CD4-positive, alpha-beta T cell treated with Interleukin-10 for 1 hour (primary cell): ENCODE data around the gene PCDHA1.
"Not testable (repeated sequence)": the region's sequence is repeated elsewhere in the genome, so short reads cannot be mapped to it uniquely, and the experiment has no call there.

Experiments
- DNase-seq: peaks from one replicate; pipeline ENCODE4 v3.0.0-alpha.2; 2020

The PCDHA1 gene

DNA sequence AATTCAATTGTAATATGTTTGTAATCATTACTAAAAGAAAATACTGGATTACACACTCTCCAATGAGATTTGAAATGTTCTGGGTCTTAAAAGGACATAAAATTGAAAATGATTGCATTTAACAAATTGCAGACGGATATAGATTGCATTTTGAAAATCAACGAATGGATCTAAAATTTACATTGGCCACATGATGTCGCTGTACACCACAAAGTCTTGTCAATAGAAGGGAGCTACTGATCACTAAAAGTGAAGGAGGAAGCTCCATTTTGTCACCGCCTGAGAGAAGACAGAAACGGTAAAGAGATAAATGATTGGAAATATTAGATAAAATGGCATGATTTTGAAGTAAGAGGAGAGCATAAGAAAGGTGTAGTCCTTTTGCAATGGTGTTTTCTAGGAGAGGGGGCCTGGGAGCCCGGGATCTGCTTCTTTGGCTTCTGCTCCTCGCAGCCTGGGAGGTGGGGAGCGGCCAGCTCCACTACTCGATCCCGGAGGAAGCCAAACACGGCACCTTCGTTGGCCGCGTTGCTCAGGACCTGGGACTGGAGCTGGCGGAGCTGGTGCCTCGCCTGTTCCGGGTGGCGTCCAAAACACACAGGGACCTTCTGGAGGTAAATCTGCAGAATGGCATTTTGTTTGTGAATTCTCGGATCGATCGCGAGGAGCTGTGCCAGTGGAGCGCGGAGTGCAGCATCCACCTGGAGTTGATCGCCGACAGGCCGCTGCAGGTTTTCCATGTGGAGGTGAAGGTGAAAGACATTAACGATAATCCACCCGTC is at the start of gene PCDHA1:
Gene PCDHA1 (plus strand): TSS at position 236 of the 782 bp plus-strand sequence.
- no peak for DNase-seq

DNA sequence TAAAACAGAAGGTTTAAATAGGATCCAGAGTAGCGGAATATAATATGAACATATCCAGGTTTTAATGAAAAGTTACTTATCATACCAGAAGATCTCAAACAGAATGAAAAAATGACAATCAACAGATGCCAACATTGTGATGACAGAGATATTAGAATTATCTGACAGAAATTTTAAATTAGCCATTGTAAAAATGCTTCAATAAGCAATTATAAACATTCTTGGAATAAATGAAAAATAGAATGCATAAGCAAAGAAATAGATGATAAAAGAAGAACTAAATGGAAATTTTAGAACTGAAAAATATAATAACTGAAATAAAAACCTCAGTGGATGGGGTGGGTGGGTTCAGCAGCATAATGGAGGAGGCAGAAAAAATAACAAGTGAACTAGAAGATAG is 48.5 kb upstream of the PCDHA1 start:
- no peak for DNase-seq

DNA sequence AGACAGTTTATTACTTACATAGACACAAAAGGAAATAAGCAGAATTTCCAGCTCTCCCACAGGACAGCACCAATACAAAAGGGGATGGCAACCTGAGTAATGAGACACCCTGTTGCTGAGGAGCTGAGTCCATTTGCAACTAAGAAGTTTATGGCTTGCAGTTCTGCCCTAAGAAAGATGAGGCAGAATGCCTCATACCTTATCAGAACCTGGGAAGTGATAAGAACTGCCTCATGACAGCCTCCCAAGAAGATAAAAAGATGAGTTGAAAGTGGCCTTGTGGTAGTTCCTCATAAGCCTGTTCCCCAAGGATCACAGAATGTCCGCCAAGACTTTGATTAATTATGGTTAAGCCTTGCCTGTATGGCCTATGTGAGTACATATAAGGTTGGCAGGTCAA is 44.0 kb upstream of the PCDHA1 start:
- no peak for DNase-seq

DNA sequence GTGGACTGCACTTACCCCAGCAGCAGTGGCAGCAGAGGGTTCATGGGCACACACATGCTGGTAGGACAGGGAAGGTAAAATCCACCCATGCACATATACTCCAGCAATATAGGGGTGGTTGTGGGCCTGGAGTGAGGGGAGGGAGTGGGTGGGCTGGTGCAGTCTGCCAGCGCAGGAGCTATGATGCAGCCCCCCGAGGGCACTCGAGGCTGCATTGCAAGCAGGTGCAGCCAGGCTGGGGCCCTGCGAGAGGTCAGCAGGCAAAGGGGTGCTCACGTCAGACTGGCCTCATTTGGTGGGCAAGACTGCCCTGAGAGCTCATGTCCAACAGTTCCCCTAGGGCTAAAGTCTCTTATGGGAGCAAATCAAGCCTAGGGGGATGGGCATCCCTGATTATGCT is 32.4 kb upstream of the PCDHA1 start:
- no peak for DNase-seq

DNA sequence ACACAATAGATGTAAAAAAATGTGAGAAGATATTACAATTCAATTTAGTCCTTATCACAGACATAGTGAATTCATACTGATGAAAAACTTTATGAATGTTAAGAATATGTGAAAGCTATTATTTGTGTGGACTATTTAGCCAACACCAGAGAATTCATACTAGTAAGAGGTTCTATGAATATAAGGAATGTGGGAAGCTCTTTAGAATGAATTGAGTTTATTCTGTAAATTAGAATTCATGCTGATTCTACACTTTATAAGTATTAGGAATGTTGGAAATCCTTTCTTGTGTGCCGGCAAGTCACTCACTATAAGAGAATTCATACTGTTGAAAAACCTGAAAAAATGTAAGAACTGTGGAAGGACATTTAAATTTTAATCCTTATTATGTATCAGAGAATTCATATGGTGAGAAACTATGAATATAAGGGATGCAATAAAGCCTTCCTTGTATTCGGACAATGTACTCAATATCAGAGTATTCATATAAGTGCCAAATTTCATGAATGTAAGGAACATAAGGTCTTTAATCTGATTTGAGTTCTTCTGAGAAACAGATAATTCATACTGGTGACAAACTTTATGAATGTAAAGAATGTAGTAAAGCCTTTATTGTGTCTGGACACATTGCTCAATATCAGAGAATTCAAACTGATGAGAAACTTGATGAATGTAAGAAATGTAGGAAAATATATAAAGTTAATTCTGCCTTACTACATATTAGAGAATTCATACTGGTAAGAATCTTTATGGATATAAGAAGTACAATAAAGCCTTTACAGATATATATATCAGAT is 21.6 kb upstream of the PCDHA1 start:
- DNase-seq, result no peak

DNA sequence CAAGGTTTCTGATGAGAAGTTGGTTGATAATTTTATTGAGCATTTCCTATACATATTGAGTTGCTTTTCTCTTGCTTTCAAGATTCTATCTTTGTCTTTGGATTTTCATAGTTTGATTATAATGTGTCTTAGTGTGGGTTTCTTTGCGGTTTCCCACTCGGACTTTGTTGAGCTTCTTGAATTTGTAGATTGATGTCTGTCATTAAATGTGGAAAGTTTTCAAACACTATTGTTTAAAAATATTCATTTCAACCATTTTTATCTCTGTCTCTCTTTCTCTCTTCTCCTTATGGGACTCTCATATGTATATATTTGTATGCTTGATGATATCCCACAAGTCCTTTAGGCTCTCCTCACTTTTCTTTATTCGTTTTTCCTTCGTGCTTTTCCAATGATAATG is 18.5 kb upstream of the PCDHA1 start:
- no peak for DNase-seq

DNA sequence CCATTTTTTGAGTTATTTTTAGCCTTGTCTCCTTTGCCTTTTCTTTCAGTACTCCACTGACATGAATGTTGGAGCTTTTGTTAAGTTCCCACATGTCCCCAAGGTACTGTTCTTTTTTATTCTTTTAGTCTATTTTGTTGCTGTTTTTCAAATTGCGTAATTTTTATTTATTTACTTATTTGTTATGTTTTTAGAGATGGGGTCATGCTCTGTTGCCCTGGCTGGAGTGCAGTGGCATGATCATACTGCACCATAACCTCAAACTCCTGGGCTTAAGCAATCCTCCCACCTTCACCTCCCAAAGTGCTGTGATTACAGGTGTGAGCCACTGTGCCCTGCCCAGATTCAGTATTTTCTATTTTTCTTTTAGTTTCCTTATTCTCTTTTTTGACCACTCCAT is 5.4 kb upstream of the PCDHA1 start:
- no peak for DNase-seq

DNA sequence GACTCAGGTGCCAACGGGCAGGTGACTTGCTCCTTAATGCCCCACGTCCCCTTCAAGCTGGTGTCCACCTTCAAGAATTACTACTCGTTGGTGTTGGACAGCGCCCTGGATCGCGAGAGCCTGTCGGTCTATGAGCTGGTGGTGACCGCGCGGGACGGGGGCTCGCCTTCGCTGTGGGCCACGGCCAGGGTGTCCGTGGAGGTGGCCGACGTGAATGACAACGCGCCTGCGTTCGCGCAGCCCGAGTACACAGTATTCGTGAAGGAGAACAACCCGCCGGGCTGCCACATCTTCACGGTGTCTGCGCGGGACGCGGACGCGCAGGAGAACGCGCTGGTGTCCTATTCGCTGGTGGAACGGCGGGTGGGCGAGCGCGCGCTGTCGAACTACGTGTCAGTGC is 1.5 kb downstream of the PCDHA1 start:
- not testable (repeated sequence) for DNase-seq

DNA sequence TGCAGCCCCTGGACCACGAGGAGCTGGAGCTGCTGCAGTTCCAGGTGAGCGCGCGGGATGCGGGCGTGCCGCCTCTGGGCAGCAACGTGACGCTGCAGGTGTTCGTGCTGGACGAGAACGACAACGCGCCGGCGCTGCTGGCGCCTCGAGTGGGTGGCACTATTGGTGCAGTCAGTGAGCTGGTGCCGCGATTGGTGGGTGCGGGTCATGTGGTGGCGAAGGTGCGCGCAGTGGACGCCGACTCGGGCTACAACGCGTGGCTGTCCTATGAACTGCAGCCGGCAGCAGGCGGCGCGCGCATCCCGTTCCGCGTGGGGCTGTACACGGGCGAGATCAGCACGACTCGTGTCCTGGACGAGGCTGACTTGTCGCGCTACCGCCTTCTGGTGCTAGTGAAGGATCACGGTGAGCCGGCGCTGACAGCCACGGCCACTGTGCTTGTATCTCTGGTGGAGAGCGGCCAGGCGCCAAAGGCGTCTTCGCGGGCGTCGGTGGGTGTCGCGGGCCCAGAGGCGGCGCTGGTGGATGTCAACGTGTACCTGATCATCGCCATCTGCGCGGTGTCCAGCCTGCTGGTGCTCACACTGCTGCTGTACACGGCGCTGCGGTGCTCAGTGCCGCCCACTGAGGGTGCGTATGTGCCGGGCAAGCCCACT is 2.0 kb downstream of the PCDHA1 start:
- DNase-seq, result not testable (repeated sequence)

DNA sequence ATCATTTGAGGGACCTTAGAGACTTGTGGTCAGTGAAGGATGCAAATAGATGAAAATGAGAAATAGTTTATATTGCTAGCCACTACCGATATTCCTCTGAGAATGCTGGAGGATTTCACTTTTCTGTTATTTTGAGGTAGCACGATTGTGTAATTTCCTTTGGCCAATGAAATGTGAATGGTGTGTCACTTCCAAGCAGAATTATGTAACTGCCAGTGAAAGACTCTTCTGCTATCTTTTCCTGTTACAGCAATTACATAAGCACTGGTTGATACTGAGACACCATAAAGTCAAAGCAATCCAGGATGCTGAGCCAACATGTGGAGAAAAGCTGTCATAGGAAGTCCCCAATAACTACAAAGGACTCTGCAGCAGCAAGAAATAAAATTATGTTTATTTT is 5.1 kb downstream of the PCDHA1 start:
- no peak for DNase-seq

DNA sequence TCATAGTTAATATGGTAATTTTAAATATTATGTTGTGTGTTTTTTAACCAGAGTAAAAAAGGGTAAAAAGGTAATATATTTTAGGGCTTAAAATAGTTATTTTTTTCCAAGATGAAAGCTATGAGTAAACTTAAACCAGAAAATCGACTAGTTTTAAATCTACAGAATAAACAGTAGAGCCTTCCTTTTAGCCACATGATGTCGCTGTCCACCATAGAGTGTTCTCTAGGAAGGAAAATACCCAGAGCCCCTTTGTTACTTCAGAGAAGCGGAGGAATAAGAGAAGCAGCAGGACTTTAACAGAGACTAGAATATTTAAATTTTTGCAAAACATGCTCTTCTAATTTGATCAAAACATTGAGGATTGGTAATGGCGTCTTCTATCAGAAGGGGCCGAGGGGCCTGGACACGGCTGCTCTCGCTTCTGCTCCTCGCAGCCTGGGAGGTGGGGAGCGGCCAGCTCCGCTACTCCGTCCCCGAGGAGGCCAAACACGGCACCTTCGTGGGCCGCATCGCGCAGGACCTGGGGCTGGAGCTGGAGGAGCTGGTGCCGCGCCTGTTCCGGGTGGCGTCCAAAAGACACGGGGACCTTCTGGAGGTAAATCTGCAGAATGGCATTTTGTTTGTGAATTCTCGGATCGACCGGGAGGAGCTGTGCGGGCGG is 8.8 kb downstream of the PCDHA1 start, which contains the start of gene PCDHA2:
Gene PCDHA2 (plus strand): TSS at position 258 of the 664 bp plus-strand sequence.
- no peak for DNase-seq

DNA sequence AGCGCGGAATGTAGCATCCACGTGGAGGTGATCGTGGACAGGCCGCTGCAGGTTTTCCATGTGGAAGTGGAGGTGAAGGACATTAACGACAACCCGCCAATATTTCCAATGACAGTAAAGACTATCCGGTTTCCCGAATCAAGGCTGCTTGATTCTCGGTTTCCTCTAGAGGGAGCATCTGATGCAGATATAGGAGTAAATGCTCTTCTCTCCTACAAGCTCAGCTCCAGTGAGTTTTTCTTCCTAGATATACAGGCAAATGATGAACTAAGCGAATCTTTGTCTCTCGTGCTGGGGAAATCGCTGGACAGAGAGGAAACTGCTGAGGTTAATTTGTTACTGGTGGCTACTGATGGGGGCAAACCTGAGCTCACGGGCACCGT is 9.3 kb downstream of the PCDHA1 start:
- DNase-seq, result no peak

DNA sequence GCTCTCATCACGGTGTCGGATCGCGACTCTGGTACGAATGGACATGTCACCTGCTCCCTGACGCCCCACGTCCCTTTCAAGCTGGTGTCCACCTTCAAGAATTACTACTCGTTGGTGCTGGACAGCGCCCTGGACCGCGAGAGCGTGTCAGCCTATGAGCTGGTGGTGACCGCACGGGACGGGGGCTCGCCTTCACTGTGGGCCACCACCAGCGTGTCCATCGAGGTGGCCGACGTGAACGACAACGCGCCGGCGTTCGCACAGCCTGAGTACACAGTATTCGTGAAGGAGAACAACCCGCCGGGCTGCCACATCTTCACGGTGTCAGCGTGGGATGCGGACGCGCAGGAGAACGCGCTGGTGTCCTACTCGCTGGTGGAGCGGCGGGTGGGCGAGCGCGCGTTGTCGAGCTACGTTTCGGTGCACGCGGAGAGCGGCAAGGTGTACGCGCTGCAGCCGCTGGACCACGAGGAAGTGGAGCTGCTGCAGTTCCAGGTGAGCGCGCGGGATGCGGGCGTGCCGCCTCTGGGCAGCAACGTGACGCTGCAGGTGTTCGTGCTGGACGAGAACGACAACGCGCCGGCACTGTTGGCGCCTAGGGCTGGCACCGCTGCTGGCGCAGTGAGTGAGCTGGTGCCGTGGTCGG is 10.3 kb downstream of the PCDHA1 start:
- DNase-seq, result not testable (repeated sequence)

DNA sequence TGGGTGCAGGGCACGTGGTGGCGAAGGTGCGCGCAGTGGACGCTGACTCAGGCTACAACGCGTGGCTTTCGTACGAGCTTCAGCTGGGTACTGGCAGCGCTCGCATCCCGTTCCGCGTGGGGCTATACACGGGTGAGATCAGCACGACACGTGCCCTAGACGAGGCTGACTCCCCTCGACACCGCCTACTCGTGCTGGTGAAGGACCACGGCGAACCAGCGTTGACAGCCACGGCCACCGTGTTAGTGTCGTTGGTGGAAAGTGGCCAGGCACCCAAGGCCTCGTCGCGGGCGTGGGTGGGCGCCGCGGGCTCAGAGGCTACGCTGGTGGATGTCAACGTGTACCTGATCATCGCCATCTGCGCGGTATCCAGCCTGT is 10.8 kb downstream of the PCDHA1 start:
- DNase-seq, result no peak

DNA sequence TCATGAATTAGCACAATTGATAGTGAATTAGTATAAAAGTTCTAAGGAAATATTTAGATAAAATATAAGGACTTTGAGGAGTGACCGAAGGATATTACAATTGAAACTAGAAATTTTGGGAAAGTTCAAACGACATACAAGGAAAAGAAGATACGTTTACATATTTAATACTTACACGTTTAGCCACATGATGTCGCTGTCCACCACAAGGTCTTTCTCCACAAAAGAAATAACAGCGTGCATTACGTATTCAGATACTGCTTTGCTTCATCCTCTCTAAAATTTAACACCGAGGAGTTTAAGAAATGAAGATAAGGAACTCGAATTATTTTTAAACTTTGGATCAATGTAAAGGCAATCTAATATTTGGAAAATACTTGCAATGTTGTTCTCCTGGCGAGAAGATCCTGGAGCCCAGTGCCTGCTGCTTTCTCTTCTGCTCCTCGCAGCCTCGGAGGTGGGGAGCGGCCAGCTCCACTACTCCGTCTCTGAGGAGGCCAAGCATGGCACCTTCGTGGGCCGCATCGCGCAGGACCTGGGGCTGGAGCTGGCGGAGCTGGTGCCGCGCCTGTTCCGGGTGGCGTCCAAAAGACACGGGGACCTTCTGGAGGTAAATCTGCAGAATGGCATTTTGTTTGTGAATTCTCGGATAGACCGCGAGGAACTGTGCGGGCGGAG is 15.0 kb downstream of the PCDHA1 start, which contains the start of gene PCDHA3:
Gene PCDHA3 (plus strand): TSS at position 242 of the 678 bp plus-strand sequence.
- no peak for DNase-seq

DNA sequence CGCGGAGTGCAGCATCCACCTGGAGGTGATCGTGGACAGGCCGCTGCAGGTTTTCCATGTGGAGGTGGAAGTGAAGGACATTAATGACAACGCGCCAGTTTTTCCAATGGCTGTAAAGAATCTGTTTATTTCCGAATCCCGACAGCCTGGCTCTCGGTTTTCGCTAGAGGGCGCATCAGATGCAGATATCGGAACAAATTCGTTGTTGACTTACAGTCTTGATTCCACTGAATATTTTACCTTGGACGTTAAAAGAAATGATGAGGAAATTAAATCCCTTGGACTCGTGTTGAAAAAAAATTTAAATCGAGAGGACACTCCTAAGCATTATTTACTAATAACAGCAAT is 15.5 kb downstream of the PCDHA1 start:
- no peak for DNase-seq

DNA sequence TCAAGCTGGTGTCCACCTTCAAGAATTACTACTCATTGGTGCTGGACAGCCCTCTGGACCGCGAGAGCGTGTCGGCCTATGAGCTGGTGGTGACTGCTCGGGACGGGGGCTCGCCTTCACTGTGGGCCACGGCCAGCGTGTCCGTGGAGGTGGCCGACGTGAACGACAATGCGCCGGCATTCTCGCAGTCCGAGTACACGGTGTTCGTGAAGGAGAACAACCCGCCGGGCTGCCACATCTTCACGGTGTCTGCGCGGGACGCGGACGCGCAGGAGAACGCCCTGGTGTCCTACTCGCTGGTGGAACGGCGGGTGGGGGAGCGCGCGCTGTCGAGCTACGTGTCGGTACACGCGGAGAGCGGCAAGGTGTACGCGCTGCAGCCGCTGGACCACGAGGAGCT is 16.4 kb downstream of the PCDHA1 start:
- not testable (repeated sequence) for DNase-seq

DNA sequence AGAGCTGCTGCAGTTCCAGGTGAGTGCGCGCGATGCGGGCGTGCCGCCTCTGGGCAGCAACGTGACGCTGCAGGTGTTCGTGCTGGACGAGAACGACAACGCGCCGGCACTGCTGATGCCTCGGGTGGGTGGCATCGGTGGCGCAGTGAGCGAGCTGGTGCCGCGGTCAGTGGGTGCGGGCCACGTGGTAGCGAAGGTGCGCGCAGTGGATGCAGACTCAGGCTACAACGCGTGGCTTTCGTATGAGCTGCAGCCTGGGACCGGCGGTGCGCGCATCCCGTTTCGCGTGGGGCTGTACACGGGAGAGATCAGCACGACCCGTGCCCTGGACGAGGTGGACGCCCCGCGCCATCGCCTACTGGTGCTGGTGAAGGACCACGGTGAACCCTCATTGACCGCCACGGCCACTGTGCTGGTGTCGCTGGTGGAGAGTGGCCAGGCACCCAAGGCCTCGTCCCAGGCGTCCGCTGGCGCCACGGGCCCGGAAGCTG is 16.9 kb downstream of the PCDHA1 start:
- no peak for DNase-seq

DNA sequence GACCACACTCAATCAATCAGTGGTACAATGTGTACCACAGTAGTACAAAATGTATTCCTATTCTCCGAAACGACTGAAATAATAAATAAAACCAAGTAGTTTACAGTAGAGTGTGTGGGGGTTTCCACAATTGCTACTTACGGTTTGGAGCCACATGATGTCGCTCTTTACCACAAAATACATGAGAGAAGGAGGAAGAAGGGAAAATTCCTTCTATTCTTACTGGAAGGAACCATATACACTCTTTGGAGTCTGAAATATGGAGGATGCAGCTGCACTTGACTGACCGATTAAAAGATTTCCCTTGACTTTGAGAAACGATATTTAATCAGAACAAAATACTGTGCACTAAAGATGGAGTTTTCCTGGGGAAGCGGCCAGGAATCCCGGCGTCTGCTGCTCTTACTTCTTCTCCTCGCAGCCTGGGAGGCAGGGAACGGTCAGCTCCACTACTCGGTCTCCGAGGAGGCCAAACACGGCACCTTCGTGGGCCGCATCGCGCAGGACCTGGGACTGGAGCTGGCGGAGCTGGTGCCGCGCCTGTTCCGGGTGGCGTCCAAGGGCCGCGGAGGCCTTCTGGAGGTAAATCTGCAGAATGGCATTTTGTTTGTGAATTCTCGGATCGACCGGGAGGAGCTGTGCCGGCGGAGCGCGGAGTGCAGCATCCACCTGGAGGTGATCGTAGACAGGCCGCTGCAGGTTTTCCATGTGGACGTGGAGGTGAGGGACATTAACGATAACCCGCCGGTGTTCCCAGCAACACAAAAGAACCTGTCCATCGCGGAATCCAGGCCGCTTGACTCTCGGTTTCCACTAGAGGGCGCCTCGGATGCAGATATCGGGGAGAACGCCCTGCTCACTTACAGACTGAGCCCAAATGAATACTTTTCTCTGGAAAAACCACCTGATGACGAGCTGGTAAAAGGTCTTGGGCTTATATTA is 21.2 kb downstream of the PCDHA1 start, which contains the start of gene PCDHA4:
Gene PCDHA4 (plus strand): TSS at position 235 of the 942 bp plus-strand sequence.
- no peak for DNase-seq

DNA sequence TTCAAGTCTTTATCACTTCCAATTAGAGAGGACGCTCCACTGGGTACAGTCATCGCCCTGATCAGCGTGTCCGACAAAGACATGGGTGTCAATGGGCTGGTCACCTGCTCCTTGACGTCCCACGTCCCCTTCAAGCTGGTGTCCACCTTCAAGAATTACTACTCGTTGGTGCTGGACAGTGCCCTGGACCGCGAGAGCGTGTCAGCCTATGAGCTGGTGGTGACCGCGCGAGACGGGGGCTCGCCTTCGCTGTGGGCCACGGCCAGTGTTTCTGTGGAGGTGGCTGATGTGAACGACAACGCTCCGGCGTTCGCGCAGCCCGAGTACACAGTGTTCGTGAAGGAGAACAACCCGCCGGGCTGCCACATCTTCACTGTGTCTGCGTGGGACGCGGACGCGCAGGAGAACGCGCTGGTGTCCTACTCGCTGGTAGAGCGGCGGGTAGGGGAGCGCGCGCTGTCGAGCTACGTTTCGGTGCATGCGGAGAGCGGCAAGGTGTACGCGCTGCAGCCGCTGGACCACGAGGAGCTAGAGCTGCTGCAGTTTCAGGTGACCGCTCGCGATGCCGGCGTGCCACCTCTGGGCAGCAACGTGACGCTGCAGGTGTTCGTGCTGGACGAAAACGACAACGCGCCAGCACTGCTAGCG is 22.4 kb downstream of the PCDHA1 start:
- not testable (repeated sequence) for DNase-seq
